Stomach (tissue), 4 donors: Measurements from ENCODE around the gene SLC24A3.

Experiments used
- EP300 ChIP-seq: sonication (generic); formaldehyde crosslinking; IDR thresholded peaks from one replicate; pipeline ENCODE4 v1.6.1; 2017; ENCODE audit warnings: antibody characterized with exemption
- POLR2A ChIP-seq, 4 donors: fragments of 450-650 bp; IDR thresholded peaks; one replicate each; pipeline ENCODE4 v1.6.1; 2016; ENCODE audit warnings: antibody characterized with exemption in 4 of 4, control low read depth in 2 of 4, mild to moderate bottlenecking in 1 of 4, moderate library complexity in 1 of 4
- TF ChIP-seq, protein P1 (sequence below), 7 experiments: fragments of 450-650 bp in 4 of 7; fragments of 200-600 bp in 3 of 7; sonication (generic) in 3 of 7; IDR thresholded peaks; one replicate each; pipeline ENCODE4 v1.5.1; 2016 to 2019; ENCODE audit warnings: antibody characterized with exemption in 7 of 7, control low read depth in 2 of 7, mild to moderate bottlenecking in 1 of 7

DNA sequence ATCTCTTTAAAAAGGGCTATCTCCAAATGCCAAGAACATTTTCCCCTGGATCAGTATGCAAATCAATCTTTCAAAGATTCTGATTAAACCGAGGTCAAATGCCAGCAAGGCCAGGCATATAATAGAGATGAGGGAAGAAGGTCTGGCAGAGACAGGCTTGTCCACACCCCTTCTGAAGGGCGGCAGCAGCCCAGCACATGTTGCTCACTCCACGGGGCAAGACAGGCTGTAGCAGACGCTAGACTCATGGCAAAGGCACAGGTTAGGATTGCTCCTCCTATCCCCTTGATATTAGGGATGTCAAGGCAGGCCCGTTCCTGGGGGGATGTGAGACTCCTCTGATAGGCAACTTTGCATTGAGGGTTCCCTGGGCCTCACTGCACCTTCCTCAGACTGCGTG, 440.9 kb downstream of the SLC24A3 start:
- TF ChIP-seq, protein P1, sequence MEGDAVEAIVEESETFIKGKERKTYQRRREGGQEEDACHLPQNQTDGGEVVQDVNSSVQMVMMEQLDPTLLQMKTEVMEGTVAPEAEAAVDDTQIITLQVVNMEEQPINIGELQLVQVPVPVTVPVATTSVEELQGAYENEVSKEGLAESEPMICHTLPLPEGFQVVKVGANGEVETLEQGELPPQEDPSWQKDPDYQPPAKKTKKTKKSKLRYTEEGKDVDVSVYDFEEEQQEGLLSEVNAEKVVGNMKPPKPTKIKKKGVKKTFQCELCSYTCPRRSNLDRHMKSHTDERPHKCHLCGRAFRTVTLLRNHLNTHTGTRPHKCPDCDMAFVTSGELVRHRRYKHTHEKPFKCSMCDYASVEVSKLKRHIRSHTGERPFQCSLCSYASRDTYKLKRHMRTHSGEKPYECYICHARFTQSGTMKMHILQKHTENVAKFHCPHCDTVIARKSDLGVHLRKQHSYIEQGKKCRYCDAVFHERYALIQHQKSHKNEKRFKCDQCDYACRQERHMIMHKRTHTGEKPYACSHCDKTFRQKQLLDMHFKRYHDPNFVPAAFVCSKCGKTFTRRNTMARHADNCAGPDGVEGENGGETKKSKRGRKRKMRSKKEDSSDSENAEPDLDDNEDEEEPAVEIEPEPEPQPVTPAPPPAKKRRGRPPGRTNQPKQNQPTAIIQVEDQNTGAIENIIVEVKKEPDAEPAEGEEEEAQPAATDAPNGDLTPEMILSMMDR (IDR thresholded peaks at IDR 0.05): no peak
- TF ChIP-seq POLR2A (IDR thresholded peaks at IDR 0.05): no peak
- no peak for TF ChIP-seq EP300
